PC-3 (cell line): ENCODE measurements around the gene TMEM52. TPM values are rescaled to one million over a fixed set of nuclear protein-coding genes. Genes with fewer than 3 reads are reported as not detected.

Source experiments
- ATAC-seq: fragments of 200-7000 bp; cut with Tn5 transposase; 2 replicates; pipeline ENCODE4 v1.9.1; 2020; ENCODE audit warnings: mild to moderate bottlenecking, moderate library complexity
- BruUV-seq: library from RNA; stranded (reverse); fragments of 400-500 nt; replicated peaks from 2 replicates; lab custom pipeline; 2021; lab: Mats Ljungman, UMichigan
- CTCF ChIA-PET: fragments of 300-600 bp; sonication (Branson Sonifier 250); formaldehyde crosslinking; loops from one replicate; lab custom pipeline; 2022; ENCODE audit warnings: antibody characterized with exemption; lab: Charles Lee
- POLR2A ChIA-PET: fragments of 300-600 bp; sonication (Branson Sonifier 250); formaldehyde crosslinking; loops from one replicate; lab custom pipeline; 2022; ENCODE audit warnings: antibody characterized with exemption; ENCODE audit not compliant: unreplicated experiment; lab: Charles Lee
- DNase-seq: peaks from one replicate; pipeline ENCODE4 v3.0.0-alpha.2; 2015
- H2AFZ ChIP-seq: fragments of 300-600 bp; sonication (generic); 2 replicates; pipeline ENCODE4 v1.6.0; 2016; ENCODE audit warnings: antibody characterized with exemption, low read length
- H3F3A ChIP-seq: fragments of 300-600 bp; sonication (generic); one replicate; pipeline ENCODE4 v1.6.0; 2017; ENCODE audit warnings: antibody characterized with exemption, low read length, control low read depth, mild to moderate bottlenecking; ENCODE audit not compliant: unreplicated experiment
- H3K27ac ChIP-seq: fragments of 300-600 bp; sonication (generic); 2 replicates; pipeline ENCODE4 v1.5.1; 2016; ENCODE audit warnings: mild to moderate bottlenecking, low read length
- H3K27me3 ChIP-seq: fragments of 300-600 bp; sonication (generic); 2 replicates; pipeline ENCODE4 v1.6.1; 2016; ENCODE audit warnings: low read length, mixed read lengths
- H3K36me3 ChIP-seq: fragments of 300-600 bp; sonication (generic); 2 replicates; pipeline ENCODE4 v1.6.1; 2016; ENCODE audit warnings: low read depth, mixed run types, low read length, mixed read lengths
- H3K4me1 ChIP-seq: fragments of 300-600 bp; sonication (generic); 2 replicates; pipeline ENCODE4 v1.5.1; 2016; ENCODE audit warnings: low read length; ENCODE audit not compliant: insufficient read depth
- H3K4me2 ChIP-seq: fragments of 300-600 bp; sonication (generic); 2 replicates; pipeline ENCODE4 v1.6.0; 2016; ENCODE audit warnings: low read length
- H3K4me3 ChIP-seq: fragments of 300-600 bp; sonication (generic); 2 replicates; pipeline ENCODE4 v1.5.1; 2016; ENCODE audit warnings: mild to moderate bottlenecking, low read length, mixed read lengths
- H3K79me2 ChIP-seq: fragments of 300-600 bp; sonication (generic); 2 replicates; pipeline ENCODE4 v1.6.1; 2017; ENCODE audit warnings: low read length, mixed read lengths
- H3K9ac ChIP-seq: fragments of 300-600 bp; sonication (generic); 2 replicates; pipeline ENCODE4 v1.6.0; 2016; ENCODE audit warnings: mild to moderate bottlenecking, low read length
- H3K9me2 ChIP-seq: fragments of 300-600 bp; sonication (generic); replicated peaks from 2 replicates; pipeline ENCODE4 v1.6.1; 2016; ENCODE audit warnings: mixed run types, low read length, mixed read lengths
- H3K9me3 ChIP-seq: fragments of 300-600 bp; sonication (generic); 2 replicates; pipeline ENCODE4 v1.6.1; 2016; ENCODE audit warnings: low read length, mixed read lengths
- H4K20me1 ChIP-seq: fragments of 300-600 bp; sonication (generic); 2 replicates; pipeline ENCODE4 v1.6.1; 2016; ENCODE audit warnings: low read length, mixed read lengths
- EZH2 ChIP-seq: fragments of 300-600 bp; sonication (generic); IDR thresholded peaks from one replicate; pipeline ENCODE4 v1.6.1; 2017; ENCODE audit warnings: antibody characterized with exemption, mild to moderate bottlenecking, low read length; ENCODE audit not compliant: unreplicated experiment
- EZH2phosphoT487 ChIP-seq: fragments of 300-600 bp; sonication (generic); IDR thresholded peaks from 2 replicates; pipeline ENCODE4 v1.6.1; 2018; ENCODE audit warnings: mild to moderate bottlenecking, antibody characterized with exemption, low read length, borderline replicate concordance
- intact Hi-C: fragments of 100-400 bp; cut with micrococcal nuclease; formaldehyde crosslinking; loops from 2 replicates; pipeline ENCODE4 v1.9.0; 2023
- total RNA-seq: library from RNA; depleted of rRNA; stranded (reverse); fragments of >200 nt; gene quantifications from 2 replicates; pipeline ENCODE4 v1.2.3, GENCODE V29; 2014
- TF ChIP-seq, protein P1 (sequence below): fragments of 300-600 bp; sonication (generic); conservative IDR thresholded peaks from 2 replicates; pipeline ENCODE4 v1.5.1; 2017; ENCODE audit warnings: antibody characterized with exemption, low read depth, mild to moderate bottlenecking, low read length

Gene TMEM52
- total RNA-seq, 1 experiment from 2014 or later, result 22.6 TPM

DNA sequence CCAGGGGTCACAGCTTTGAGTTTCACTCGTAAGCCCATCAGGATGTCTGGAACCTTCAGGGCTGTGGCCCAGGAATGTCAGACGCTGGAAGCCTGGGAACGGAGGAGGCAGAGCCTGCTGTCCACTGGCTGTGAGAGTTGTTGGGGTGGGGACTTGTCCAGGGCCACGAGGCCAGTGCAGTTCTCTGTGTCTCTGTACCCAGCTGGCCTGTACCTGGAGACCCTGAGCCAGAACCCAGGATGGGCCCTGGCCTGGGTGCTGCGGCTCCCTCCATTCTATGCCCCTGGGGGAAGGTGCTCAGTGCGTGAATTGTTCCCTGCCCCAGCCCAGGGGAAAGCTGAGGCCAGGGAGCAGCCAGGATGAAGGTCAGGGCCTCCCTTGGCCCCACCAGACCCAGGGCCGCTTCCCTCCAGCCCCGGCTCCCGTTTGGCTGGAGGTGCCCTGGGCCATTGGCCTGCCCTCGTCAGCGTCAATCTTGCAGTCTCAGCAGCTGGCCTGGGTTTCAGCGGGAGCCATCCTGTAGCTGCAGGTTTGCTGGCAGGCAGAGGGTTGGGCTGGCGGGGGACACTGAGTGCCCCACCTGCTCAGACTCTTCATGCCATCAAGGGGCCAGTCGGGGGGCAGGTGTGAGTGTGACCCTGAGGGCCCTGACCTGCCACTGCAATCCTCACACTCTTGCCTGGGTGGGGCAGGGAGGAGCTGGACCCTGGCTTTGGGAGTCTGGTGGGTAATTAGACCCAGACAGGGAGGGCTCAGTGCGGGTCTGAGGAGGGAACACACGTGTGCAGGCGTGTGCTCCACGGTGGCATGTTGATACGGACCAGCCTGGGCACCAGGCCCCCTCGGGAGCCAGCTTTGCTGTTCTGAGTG, 4.7 kb downstream of the TMEM52 start:
- no peaks in the 10 kb centered on the region for H3K36me3 ChIP-seq
- no peak overlapping the region for H2AFZ ChIP-seq
- H3K4me1 ChIP-seq, result peaks cover 17% of the 10 kb centered on the region
- ChIA-PET POLR2A (no interaction called here), CTCF (no interaction called here)
- no peaks in the 10 kb centered on the region for H3K9me2 ChIP-seq
- ATAC-seq, result no peak
- BruUV-seq, result no TSS peak
- no peaks in the 10 kb centered on the region for H3K79me2 ChIP-seq
- H3K9ac ChIP-seq, result no peak overlapping the region
- no peaks in the 10 kb centered on the region for H3K27me3 ChIP-seq
- intact Hi-C loops, result no loop called here
- H3K4me3 ChIP-seq, result no peak overlapping the region
- TF ChIP-seq EZH2phosphoT487 (no peak), EZH2 (no peak)
- TF ChIP-seq, protein P1, sequence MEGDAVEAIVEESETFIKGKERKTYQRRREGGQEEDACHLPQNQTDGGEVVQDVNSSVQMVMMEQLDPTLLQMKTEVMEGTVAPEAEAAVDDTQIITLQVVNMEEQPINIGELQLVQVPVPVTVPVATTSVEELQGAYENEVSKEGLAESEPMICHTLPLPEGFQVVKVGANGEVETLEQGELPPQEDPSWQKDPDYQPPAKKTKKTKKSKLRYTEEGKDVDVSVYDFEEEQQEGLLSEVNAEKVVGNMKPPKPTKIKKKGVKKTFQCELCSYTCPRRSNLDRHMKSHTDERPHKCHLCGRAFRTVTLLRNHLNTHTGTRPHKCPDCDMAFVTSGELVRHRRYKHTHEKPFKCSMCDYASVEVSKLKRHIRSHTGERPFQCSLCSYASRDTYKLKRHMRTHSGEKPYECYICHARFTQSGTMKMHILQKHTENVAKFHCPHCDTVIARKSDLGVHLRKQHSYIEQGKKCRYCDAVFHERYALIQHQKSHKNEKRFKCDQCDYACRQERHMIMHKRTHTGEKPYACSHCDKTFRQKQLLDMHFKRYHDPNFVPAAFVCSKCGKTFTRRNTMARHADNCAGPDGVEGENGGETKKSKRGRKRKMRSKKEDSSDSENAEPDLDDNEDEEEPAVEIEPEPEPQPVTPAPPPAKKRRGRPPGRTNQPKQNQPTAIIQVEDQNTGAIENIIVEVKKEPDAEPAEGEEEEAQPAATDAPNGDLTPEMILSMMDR, result no peak
- H3K4me2 ChIP-seq, result no peak overlapping the region
- no peak overlapping the region for H3K27ac ChIP-seq
- no peaks in the 10 kb centered on the region for H4K20me1 ChIP-seq
- H3K9me3 ChIP-seq, result no peaks in the 10 kb centered on the region
- no peaks in the 10 kb centered on the region for H3F3A ChIP-seq
- DNase-seq, result no peak

DNA sequence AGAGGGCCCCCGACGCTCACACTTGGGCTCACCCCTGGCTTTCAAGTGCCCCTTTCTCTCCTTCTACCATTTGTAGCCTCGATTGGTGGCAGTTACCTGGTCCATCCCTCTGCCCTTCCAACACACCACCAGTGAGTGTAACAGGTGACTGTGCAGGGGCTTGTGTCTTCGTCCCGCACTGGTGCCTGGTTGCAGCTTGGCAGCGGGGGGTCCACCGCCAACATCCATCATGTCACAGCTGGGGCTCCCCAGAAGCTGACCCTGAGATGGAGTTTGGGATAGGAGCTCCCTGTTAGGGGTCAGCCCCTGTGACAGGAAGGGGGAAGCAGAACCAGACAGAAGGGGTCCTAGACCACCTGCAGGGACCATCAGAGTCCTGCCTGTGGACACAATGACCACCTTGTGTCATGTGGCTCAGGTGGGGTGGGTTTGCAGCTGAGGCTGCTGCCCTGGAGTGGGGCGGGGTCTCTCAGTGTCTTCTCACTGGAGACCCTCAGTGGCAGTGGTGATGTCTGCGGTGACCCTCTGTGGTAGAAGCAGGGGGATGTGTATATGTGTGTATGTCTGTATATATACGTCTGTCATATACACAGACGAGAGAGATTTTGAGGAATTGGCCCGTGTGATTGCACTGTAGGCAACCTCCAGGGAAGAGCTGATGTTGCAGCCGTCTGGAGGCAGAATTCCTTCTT, 7.6 kb downstream of the TMEM52 start:
- ChIA-PET CTCF (no interaction called here), POLR2A (no interaction called here)
- H2AFZ ChIP-seq, result no peak overlapping the region
- ATAC-seq (no peak), DNase-seq (no peak)
- BruUV-seq, result no TSS peak
- no peaks in the 10 kb centered on the region for H3K9me2 ChIP-seq
- intact Hi-C loops, result no loop called here
- no peak overlapping the region for H3K9ac ChIP-seq
- TF ChIP-seq, protein P1, result no peak
- TF ChIP-seq EZH2 (no peak), EZH2phosphoT487 (no peak)
- H3K9me3 ChIP-seq, result no peaks in the 10 kb centered on the region
- H3F3A ChIP-seq, result no peaks in the 10 kb centered on the region
- H3K79me2 ChIP-seq, result no peaks in the 10 kb centered on the region
- H3K4me1 ChIP-seq, result peaks cover 15% of the 10 kb centered on the region
- H3K4me3 ChIP-seq, result no peak overlapping the region
- H3K27ac ChIP-seq, result no peak overlapping the region
- H4K20me1 ChIP-seq, result no peaks in the 10 kb centered on the region
- H3K27me3 ChIP-seq, result no peaks in the 10 kb centered on the region
- no peaks in the 10 kb centered on the region for H3K36me3 ChIP-seq
- no peak overlapping the region for H3K4me2 ChIP-seq
